ENCODE results near the gene MS4A14. TPM values are rescaled to one million over a fixed set of nuclear protein-coding genes. Genes with fewer than 3 reads are reported as not detected.

MS4A14 gene
- total and polyA plus RNA-seq, 2 of the 8 experiments (the other 6 are each of a cell fraction or from before 2014, with no cell fraction given) = not detected

DNA sequence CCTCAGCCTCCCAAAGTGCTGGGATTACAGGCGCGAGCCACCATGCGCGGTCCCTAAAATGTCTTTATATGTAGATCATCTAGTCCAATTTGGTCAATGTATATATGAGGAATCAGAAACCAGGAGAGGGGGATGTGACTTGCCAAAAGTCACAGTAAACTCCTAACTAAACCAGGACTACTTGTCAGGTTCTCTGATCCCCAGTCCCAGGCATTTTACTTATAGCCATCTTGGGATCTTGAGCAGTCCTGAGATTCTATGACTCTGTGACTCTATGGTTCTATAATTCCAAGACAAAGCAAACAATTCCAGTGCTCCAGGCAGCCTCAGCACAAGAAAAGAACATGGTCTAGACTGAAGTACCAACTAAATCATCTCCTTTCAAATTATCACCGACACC is 33.0 kb downstream of the MS4A14 start, which contains the start of gene MS4A5:
Gene MS4A5, plus strand, starts transcription at position 301 of the 400 bp plus-strand sequence. CDS start 103 bp downstream, outside the sequence.
- H4K20me1 ChIP-seq (replicated peaks in 1 of 2; ENCODE audit: control insufficient read depth in 1 of 2, insufficient read depth in 2 of 2, low read length in 2 of 2) = no peaks in the 10 kb centered on the region
- no peak within 1 kb of the TSS for H2BK120ac ChIP-seq (replicated peaks; ENCODE audit: low read depth, low read length)
- no peak within 1 kb of the TSS for H3K4me2 ChIP-seq (ENCODE audit: insufficient read depth in 1 of 2, low read depth in 2 of 2, low read length in 2 of 2)
- WGBS, 2 experiments (ENCODE audit: extremely low coverage in 1 of 2, insufficient coverage in 1 of 2, insufficient read length in 1 of 2, insufficient replicate concordance in 2 of 2, low coverage in 1 of 2, low lambda C conversion rate in 2 of 2, missing lambda C conversion rate in 1 of 2) = 97% methylated on average over 5 of the region's 5 CpGs; no CpG with 5 or more reads in 1 of the 2 experiments
- H3K14ac ChIP-seq (ENCODE audit: insufficient read length) = no peak within 1 kb of the TSS
- H4K8ac ChIP-seq (ENCODE audit: extremely low read depth, insufficient read depth, low read length) = no peak within 1 kb of the TSS
- FAIRE-seq (no peak), DNase-seq (ENCODE audit: low read depth in 1 of 2, low spot score in 2 of 2) (no peak)
- H3K79me1 ChIP-seq (ENCODE audit: low read depth, low read length) = no peaks in the 10 kb centered on the region
- ChIA-PET CTCF (ENCODE audit: partially characterized antibody) (no interaction called here), POLR2A (ENCODE audit: partially characterized antibody) (no interaction called here)
- no peak within 1 kb of the TSS for H2BK20ac ChIP-seq (ENCODE audit: low read length)
- no peak within 1 kb of the TSS for H3K56ac ChIP-seq (replicated peaks; ENCODE audit: insufficient read length, low read depth, low read length)
- H3K36me3 ChIP-seq (ENCODE audit: control insufficient read depth in 2 of 4, insufficient read depth in 4 of 4, low read length in 3 of 4) = no peaks in the 10 kb centered on the region
- H2AK5ac ChIP-seq (ENCODE audit: low read depth, low read length) = no peak within 1 kb of the TSS
- H3K4me1 ChIP-seq (replicated peaks in 1 of 4; ENCODE audit: control insufficient read depth in 3 of 4, insufficient read depth in 4 of 4, low read length in 3 of 4) = peaks cover 0 to 2% (median 0%) of the 10 kb centered on the region in 4 experiments; a peak in 1 of 7 replicates
- no peak within 1 kb of the TSS for H2AFZ ChIP-seq (ENCODE audit: low read length)
- H3K4me3 ChIP-seq (ENCODE audit: extremely low read depth in 1 of 4, insufficient read depth in 2 of 4, low read depth in 3 of 4, low read length in 4 of 4) = no peak within 1 kb of the TSS
- no peak within 1 kb of the TSS for H4K5ac ChIP-seq (ENCODE audit: insufficient read length, low read depth, low read length)
- H3K4ac ChIP-seq (replicated peaks; ENCODE audit: insufficient read length, low read depth, low read length) = no peak within 1 kb of the TSS
- no peak within 1 kb of the TSS for H3K9ac ChIP-seq (replicated peaks in 1 of 4; ENCODE audit: extremely low read depth in 1 of 4, low read depth in 3 of 4, low read length in 3 of 4)
- no peaks in the 10 kb centered on the region for H3K79me2 ChIP-seq (ENCODE audit: control insufficient read depth in 1 of 2, insufficient read depth in 2 of 2, low read length in 2 of 2)
- TF ChIP-seq, protein P1, sequence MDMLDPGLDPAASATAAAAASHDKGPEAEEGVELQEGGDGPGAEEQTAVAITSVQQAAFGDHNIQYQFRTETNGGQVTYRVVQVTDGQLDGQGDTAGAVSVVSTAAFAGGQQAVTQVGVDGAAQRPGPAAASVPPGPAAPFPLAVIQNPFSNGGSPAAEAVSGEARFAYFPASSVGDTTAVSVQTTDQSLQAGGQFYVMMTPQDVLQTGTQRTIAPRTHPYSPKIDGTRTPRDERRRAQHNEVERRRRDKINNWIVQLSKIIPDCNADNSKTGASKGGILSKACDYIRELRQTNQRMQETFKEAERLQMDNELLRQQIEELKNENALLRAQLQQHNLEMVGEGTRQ (IDR thresholded peaks at IDR 0.05; ENCODE audit: low read length) = no peak
- TF ChIP-seq TBP (IDR thresholded peaks at IDR 0.05; ENCODE audit: low read depth, low read length) (no peak), KDM5A (IDR thresholded peaks at IDR 0.05; ENCODE audit: low read length) (no peak), CBX8 (IDR thresholded peaks at IDR 0.05; ENCODE audit: borderline replicate concordance, low read depth, low read length) (no peak), SIRT6 (IDR thresholded peaks at IDR 0.05; ENCODE audit: low read length) (no peak), RAD21 (IDR thresholded peaks at IDR 0.05 in 1 of 2, conservative IDR thresholded peaks at IDR 0.05 in 1 of 2; ENCODE audit: low read depth in 2 of 2, low read length in 2 of 2) (no peak)
- TF ChIP-seq, protein P2, sequence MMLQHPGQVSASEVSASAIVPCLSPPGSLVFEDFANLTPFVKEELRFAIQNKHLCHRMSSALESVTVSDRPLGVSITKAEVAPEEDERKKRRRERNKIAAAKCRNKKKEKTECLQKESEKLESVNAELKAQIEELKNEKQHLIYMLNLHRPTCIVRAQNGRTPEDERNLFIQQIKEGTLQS (IDR thresholded peaks at IDR 0.05; ENCODE audit: insufficient read depth, low read depth, low read length) = no peak
- no peak within 1 kb of the TSS for H3K23ac ChIP-seq (ENCODE audit: insufficient read length)
- H3K23me2 ChIP-seq (ENCODE audit: low read depth, low read length) = no peaks in the 10 kb centered on the region
- H2BK5ac ChIP-seq (ENCODE audit: low read depth, low read length) = no peak within 1 kb of the TSS
- no peaks in the 10 kb centered on the region for H3K27me3 ChIP-seq (replicated peaks in 1 of 4; ENCODE audit: control insufficient read depth in 3 of 4, extremely low read depth in 1 of 4, insufficient read depth in 3 of 4, low read length in 3 of 4)
- H3K27ac ChIP-seq (ENCODE audit: low read depth, low read length) = no peak within 1 kb of the TSS
- no peak within 1 kb of the TSS for H2BK15ac ChIP-seq (ENCODE audit: low read length)
- H3K9me3 ChIP-seq (ENCODE audit: insufficient read depth in 2 of 2, low read depth in 1 of 2, low read length in 1 of 2) = no peaks in the 10 kb centered on the region
- H3K18ac ChIP-seq (ENCODE audit: extremely low read depth, low read length) = no peak within 1 kb of the TSS
- H2BK12ac ChIP-seq (ENCODE audit: low read depth, low read length) = no peak within 1 kb of the TSS
- H4K91ac ChIP-seq (replicated peaks; ENCODE audit: insufficient read length, low read length) = no peak within 1 kb of the TSS

Measured in H1 (cell line).